SK-N-SH (cell line): Measurements from ENCODE around the gene MED7. TPM values are rescaled to one million over a fixed set of nuclear protein-coding genes. Genes with fewer than 3 reads are reported as not detected.

Experiments used
- CTCF ChIA-PET: fragments of 300-600, 350-600 bp; formaldehyde crosslinking; extraction: SDS; loops from one replicate; lab custom pipeline; 2021; lab: Yijun Ruan, JAX
- POLR2A ChIA-PET: fragments of 350-600 bp; sonication (Branson Sonifier 250); formaldehyde crosslinking; extraction: SDS; loops from one replicate; lab custom pipeline; 2020; ENCODE audit warnings: antibody characterized with exemption, inconsistent platforms; lab: Yijun Ruan, JAX
- DNase-seq: peaks from one replicate; pipeline ENCODE4 v3.0.0; 2012
- H2AFZ ChIP-seq: fragments of 200-600 bp; sonication (generic); 2 replicates; pipeline ENCODE4 v1.8.1; 2016; ENCODE audit warnings: antibody characterized with exemption, mild to moderate bottlenecking, low read depth
- H3F3A ChIP-seq: fragments of 200-600 bp; sonication (generic); replicated peaks from 2 replicates; pipeline ENCODE3; 2016; ENCODE audit warnings: antibody characterized with exemption, mild to moderate bottlenecking; ENCODE audit not compliant: insufficient read depth
- H3K27ac ChIP-seq, 2 experiments: fragments of 200-500 bp in 1 of 2; fragments of 200-600 bp in 1 of 2; sonication (Bioruptor generic) in 1 of 2; sonication (generic), shearing (Covaris generic) in 1 of 2; 2 replicates each; pipeline versions ENCODE4 v1.5.1 to v1.6.1; 2014 to 2016; ENCODE audit warnings: low read depth in 2 of 2, inconsistent platforms in 1 of 2, low read length in 1 of 2, mild to moderate bottlenecking in 1 of 2, mixed read lengths in 1 of 2
- H3K27me3 ChIP-seq: fragments of 200-600 bp; sonication (generic), shearing (Covaris generic); 2 replicates; pipeline ENCODE4 v1.6.1; 2016; ENCODE audit warnings: mixed run types; ENCODE audit not compliant: insufficient read depth
- H3K36me3 ChIP-seq, 2 experiments: fragments of 200-500 bp in 1 of 2; fragments of 200-600 bp in 1 of 2; sonication (Bioruptor generic) in 1 of 2; sonication (generic) in 1 of 2; replicated peaks in 1 of 2; 2 replicates each; pipeline versions ENCODE3 to v1.5.1; 2014 to 2016; ENCODE audit warnings: low read length in 1 of 2, mild to moderate bottlenecking in 1 of 2; ENCODE audit not compliant: insufficient read depth in 2 of 2, control insufficient read depth in 1 of 2
- H3K4me1 ChIP-seq, 2 experiments: fragments of 200-500 bp in 1 of 2; fragments of 200-600 bp in 1 of 2; sonication (Bioruptor generic) in 1 of 2; sonication (generic), shearing (Covaris generic) in 1 of 2; 2 replicates each; pipeline versions ENCODE4 v1.5.1 to v1.6.1; 2014 to 2016; ENCODE audit warnings: low read depth in 1 of 2, low read length in 1 of 2, mixed run types in 1 of 2; ENCODE audit not compliant: insufficient read depth in 2 of 2, control insufficient read depth in 1 of 2
- H3K4me2 ChIP-seq: fragments of 200-600 bp; sonication (generic), shearing (Covaris generic); 2 replicates; pipeline ENCODE4 v1.6.1; 2017; ENCODE audit warnings: mixed run types
- H3K4me3 ChIP-seq, 2 experiments: fragments of 200-500 bp in 1 of 2; fragments of 200-600 bp in 1 of 2; sonication (Bioruptor generic) in 1 of 2; sonication (generic), shearing (Covaris generic) in 1 of 2; 2 replicates each; pipeline versions ENCODE4 v1.5.1 to v1.8.1; 2014 to 2016; ENCODE audit warnings: low read depth in 2 of 2, inconsistent platforms in 1 of 2, low read length in 1 of 2, mild to moderate bottlenecking in 1 of 2, mixed read lengths in 1 of 2, moderate library complexity in 1 of 2
- H3K79me2 ChIP-seq: fragments of 200-600 bp; sonication (generic); 2 replicates; pipeline ENCODE4 v1.8.1; 2017; ENCODE audit warnings: mild to moderate bottlenecking; ENCODE audit not compliant: insufficient read depth
- H3K9ac ChIP-seq: fragments of 200-600 bp; sonication (generic); 2 replicates; pipeline ENCODE4 v1.6.1; 2017; ENCODE audit warnings: mixed run types
- H3K9me2 ChIP-seq: fragments of 200-600 bp; sonication (generic); 2 replicates; pipeline ENCODE4 v1.6.1; 2017; ENCODE audit warnings: mixed run types
- H3K9me3 ChIP-seq: fragments of 200-600 bp; sonication (generic); 2 replicates; pipeline ENCODE4 v1.6.1; 2017; ENCODE audit warnings: mixed run types, mild to moderate bottlenecking, moderate library complexity
- H4K20me1 ChIP-seq: fragments of 200-600 bp; sonication (generic); 2 replicates; pipeline ENCODE4 v1.6.1; 2017; ENCODE audit warnings: mild to moderate bottlenecking, mixed run types; ENCODE audit not compliant: insufficient read depth
- CHD2 ChIP-seq: fragments of 150-350 bp; IDR thresholded peaks from 2 replicates; pipeline ENCODE4 v1.6.1; 2018; ENCODE audit warnings: low read length; ENCODE audit not compliant: partially characterized antibody
- ELF1 ChIP-seq: IDR thresholded peaks from 2 replicates; pipeline ENCODE4 v1.4.0; 2012
- EP300 ChIP-seq, 2 experiments: IDR thresholded peaks; 2 replicates each; pipeline versions ENCODE4 v1.4.0 to v1.6.1; 2012; ENCODE audit warnings: borderline replicate concordance in 1 of 2, low read depth in 1 of 2, low read length in 1 of 2
- EZH2phosphoT487 ChIP-seq: fragments of 200-600 bp; sonication (generic); IDR thresholded peaks from 2 replicates; pipeline ENCODE4 v1.6.1; 2017; ENCODE audit warnings: low read depth, mixed run types, mild to moderate bottlenecking, antibody characterized with exemption, moderate library complexity, borderline replicate concordance
- FOSL2 ChIP-seq: IDR thresholded peaks from 2 replicates; pipeline ENCODE4 v1.4.0; 2012; ENCODE audit warnings: low read depth, mild to moderate bottlenecking, moderate library complexity, borderline replicate concordance
- GATA2 ChIP-seq: sonication (generic); formaldehyde crosslinking; IDR thresholded peaks from 2 replicates; pipeline ENCODE4 v1.5.0; 2020; ENCODE audit warnings: mild to moderate bottlenecking, missing genetic modification reagents
- JUND ChIP-seq: IDR thresholded peaks from 2 replicates; pipeline ENCODE4 v1.4.0; 2012
- MEF2A ChIP-seq: IDR thresholded peaks from 2 replicates; pipeline ENCODE4 v1.4.0; 2012; ENCODE audit warnings: low read depth, borderline replicate concordance
- MXI1 ChIP-seq: IDR thresholded peaks from 2 replicates; pipeline ENCODE4 v1.6.1; 2012; ENCODE audit warnings: mild to moderate bottlenecking, low read depth, low read length, improper control_type of control experiment
- NRF1 ChIP-seq: IDR thresholded peaks from 2 replicates; pipeline ENCODE4 v1.6.1; 2012; ENCODE audit warnings: low read depth, mild to moderate bottlenecking, low read length
- RFX5 ChIP-seq: IDR thresholded peaks from 2 replicates; pipeline ENCODE4 v1.6.1; 2012; ENCODE audit warnings: mild to moderate bottlenecking, improper control_type of control experiment, low read length
- SIN3A ChIP-seq: IDR thresholded peaks from 2 replicates; pipeline ENCODE4 v1.6.1; 2012; ENCODE audit warnings: low read depth, mild to moderate bottlenecking, low read length, moderate library complexity, borderline replicate concordance
- SMC3 ChIP-seq: IDR thresholded peaks from 2 replicates; pipeline ENCODE4 v1.6.1; 2012; ENCODE audit warnings: low read depth, low read length, improper control_type of control experiment
- TEAD4 ChIP-seq: IDR thresholded peaks from 2 replicates; pipeline ENCODE4 v1.4.0; 2012; ENCODE audit warnings: mild to moderate bottlenecking, borderline replicate concordance; ENCODE audit not compliant: insufficient read depth
- ZBTB33 ChIP-seq: IDR thresholded peaks from 2 replicates; pipeline ENCODE4 v1.4.0; 2012; ENCODE audit warnings: low read depth, borderline replicate concordance
- WGBS: methylation state at CpG from one replicate; pipeline ENCODE4 v1.1.6; 2017; ENCODE audit warnings: low lambda C conversion rate; 5-methylcytosine and 5-hydroxymethylcytosine counted together
- polyA plus RNA-seq, 3 experiments: library from polyadenylated mRNA; depleted of rRNA; stranded (reverse); fragments of >200 nt; gene quantifications; 2 replicates each; pipeline ENCODE4 v1.2.3, GENCODE V29; 2012

Gene MED7
- polyA plus RNA-seq, 1 of the 3 experiments (the other 2 are of a cell fraction): 5.3 TPM

- TF ChIP-seq RFX5 (0 out of 2 replicates have a peak, but pooled peaks have one; percentile 31), SMC3 (no peak), MEF2A (no peak), TEAD4 (no peak), CHD2 (no peak), MXI1 (no peak; the same call in 1 of the 2 replicates), ZBTB33 (no peak), EP300 (IDR thresholded peaks at IDR 0.05; ENCODE audit: borderline replicate concordance in 1 of 2, low read depth in 1 of 2, low read length in 1 of 2) (peak in 1 of 2 experiments; percentile 56; a peak in 1 of 4 replicates), SIN3A (no peak), FOSL2 (no peak)
- TF ChIP-seq, all 33 proteins: peak for 8
Observed at GRCh38 chr5:157143127-157143971, 684 bp upstream of the MED7 start (continued).

- Histone ChIP-seq H3K36me3 (peaks cover 21 to 32% of the 10 kb centered on the region in 2 experiments), H3K4me3 (no peak overlapping the region), H3K27me3 (no peaks in the 10 kb centered on the region), H3K9me2 (no peaks in the 10 kb centered on the region), H3K27ac (no peak overlapping the region), H3F3A (peaks cover 7% of the 10 kb centered on the region), H3K4me1 (peaks cover 0 to 3% of the 10 kb centered on the region in 2 experiments; a peak in 1 of 4 replicates), H4K20me1 (peaks cover 5% of the 10 kb centered on the region), H3K9me3 (no peaks in the 10 kb centered on the region), H3K9ac (no peak overlapping the region), H2AFZ (no peak overlapping the region), H3K79me2 (peaks cover 49% of the 10 kb centered on the region), H3K4me2 (no peak overlapping the region)
- 96% methylated on average over 6 of the region's 6 CpGs for WGBS
- ChIA-PET CTCF (interaction anchor here (0.6 to 1.6 kb wide), 2 partner anchors 12 to 447 kb away, joined by 3 to 7 read pairs; no protein-coding TSS in a partner anchor), POLR2A (interaction anchor here (0.6 kb wide), 1 partner anchor 594 kb away, joined by 4 read pairs; the partner anchor contains the start of gene THG1L)
- no peak for DNase-seq
- TF ChIP-seq EZH2phosphoT487 (no peak), NRF1 (no peak), JUND (no peak), GATA2 (CRISPR knock-in tag) (no peak), FOSL2 (no peak), MEF2A (no peak), ELF1 (no peak)
Observed at GRCh38 chr5:157137691-157138090, 5.0 kb downstream of the MED7 start.
